ENCODE results near the gene PLEK2. TPM values are rescaled to one million over a fixed set of nuclear protein-coding genes. Genes with fewer than 3 reads are reported as not detected.
"Not testable (repeated sequence)": the region's sequence is repeated elsewhere in the genome, so short reads cannot be mapped to it uniquely, and the experiment has no call there.

The PLEK2 gene
- total RNA-seq, 4 donors from 2014 or later: 22.0 to 75.2 (median 58.6) TPM

DNA sequence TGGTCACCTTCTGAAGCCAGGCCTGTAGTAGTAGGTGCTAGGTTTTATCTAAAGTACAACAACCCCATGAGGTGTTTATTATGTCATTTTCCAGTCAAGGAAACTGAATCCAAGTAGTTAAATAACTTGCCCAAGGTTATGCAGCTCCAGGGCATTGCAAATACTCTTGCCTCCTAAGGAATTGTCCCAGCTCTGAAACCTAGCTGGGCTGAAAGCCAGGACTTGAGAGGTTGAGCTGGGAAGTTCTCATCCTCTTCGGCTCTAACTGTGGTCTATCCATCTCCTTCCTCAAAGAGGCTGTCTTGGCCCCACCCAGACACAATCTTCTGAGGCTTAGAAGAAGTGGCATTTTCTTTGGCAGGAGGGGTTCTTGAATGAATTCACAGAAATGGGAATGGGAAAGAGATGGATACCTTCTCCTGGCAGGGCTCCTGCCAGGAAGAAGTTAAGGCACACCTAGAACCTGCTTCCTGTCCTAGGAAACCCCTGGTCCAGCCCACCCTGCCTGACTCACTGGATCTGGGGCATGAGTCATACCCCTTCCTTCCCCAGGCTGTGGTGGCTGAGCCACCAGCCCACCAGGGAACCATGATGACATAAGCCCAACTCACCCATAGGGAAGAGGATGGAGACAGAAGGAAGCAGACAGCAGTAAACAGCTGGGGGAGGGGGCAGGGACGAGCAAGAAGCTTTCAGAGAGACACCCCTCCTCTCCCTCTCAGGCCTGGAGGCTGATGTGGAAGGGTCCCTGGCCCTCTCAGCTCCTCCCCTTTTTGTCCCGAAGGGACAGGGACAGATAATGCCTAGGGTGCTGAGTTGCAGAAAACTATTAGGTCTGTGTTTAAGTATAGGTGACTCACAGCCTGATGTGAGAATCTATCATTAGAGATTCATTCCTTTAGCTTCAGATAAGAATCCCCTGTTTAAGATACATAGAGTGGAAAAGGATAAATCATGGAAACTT is 2.1 kb upstream of the PLEK2 start:
- H3K9me3 ChIP-seq: no peaks in the 10 kb centered on the region
- no peak overlapping the region for H3K27ac ChIP-seq
- intact Hi-C loops (cut with DNase I): no loop called here
- no peak overlapping the region for H3K4me3 ChIP-seq (replicated peaks in 1 of 3)
- 34 to 42% methylated on average over 3 of the region's 3 CpGs for WGBS, 2 donors
- TF ChIP-seq POLR2A (IDR thresholded peaks at IDR 0.05): no peak
- TF ChIP-seq, protein P1, sequence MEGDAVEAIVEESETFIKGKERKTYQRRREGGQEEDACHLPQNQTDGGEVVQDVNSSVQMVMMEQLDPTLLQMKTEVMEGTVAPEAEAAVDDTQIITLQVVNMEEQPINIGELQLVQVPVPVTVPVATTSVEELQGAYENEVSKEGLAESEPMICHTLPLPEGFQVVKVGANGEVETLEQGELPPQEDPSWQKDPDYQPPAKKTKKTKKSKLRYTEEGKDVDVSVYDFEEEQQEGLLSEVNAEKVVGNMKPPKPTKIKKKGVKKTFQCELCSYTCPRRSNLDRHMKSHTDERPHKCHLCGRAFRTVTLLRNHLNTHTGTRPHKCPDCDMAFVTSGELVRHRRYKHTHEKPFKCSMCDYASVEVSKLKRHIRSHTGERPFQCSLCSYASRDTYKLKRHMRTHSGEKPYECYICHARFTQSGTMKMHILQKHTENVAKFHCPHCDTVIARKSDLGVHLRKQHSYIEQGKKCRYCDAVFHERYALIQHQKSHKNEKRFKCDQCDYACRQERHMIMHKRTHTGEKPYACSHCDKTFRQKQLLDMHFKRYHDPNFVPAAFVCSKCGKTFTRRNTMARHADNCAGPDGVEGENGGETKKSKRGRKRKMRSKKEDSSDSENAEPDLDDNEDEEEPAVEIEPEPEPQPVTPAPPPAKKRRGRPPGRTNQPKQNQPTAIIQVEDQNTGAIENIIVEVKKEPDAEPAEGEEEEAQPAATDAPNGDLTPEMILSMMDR (IDR thresholded peaks at IDR 0.05): no peak
- H3K27me3 ChIP-seq: no peaks in the 10 kb centered on the region
- no peaks in the 10 kb centered on the region for H3K36me3 ChIP-seq
- peak; percentile 39 to 50 for DNase-seq
- H3K4me1 ChIP-seq: peaks cover 0 to 5% of the 10 kb centered on the region in 2 donors

DNA sequence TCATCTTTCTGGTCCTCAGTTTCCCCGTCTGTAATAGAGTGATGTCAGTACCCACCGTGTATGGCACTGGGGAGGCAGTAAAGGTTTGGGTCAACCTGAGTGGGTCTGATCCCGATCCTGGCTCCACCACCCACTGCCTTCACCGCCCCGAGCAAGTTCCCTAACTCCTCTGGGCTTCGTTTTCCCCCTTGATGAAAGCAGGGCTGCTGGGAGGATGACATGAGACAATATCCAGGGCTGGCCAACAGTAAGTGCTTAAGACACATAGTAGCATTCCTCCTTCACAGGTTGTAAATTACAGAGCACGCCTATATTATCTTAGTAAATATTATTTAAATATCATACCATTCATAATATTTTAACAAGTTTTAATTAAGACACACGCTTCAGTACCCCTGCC is 595 bp downstream of the PLEK2 start:
- Histone ChIP-seq H3K36me3 (no peaks in the 10 kb centered on the region), H3K4me1 (peaks cover 0 to 5% of the 10 kb centered on the region in 2 donors), H3K27me3 (no peaks in the 10 kb centered on the region), H3K9me3 (no peaks in the 10 kb centered on the region), H3K4me3 (replicated peaks in 1 of 3) (peak overlapping the region in 2 of 3 donors; percentile 32 to 50), H3K27ac (peak overlapping the region; percentile 37 to 77 (median 73))
- intact Hi-C loops (cut with DNase I): no loop called here
- WGBS, 2 donors: 57 to 62% methylated on average over 8 of the region's 8 CpGs
- no peak for DNase-seq
- TF ChIP-seq, protein P1 (IDR thresholded peaks at IDR 0.05): no peak
- TF ChIP-seq POLR2A (IDR thresholded peaks at IDR 0.05): no peak

DNA sequence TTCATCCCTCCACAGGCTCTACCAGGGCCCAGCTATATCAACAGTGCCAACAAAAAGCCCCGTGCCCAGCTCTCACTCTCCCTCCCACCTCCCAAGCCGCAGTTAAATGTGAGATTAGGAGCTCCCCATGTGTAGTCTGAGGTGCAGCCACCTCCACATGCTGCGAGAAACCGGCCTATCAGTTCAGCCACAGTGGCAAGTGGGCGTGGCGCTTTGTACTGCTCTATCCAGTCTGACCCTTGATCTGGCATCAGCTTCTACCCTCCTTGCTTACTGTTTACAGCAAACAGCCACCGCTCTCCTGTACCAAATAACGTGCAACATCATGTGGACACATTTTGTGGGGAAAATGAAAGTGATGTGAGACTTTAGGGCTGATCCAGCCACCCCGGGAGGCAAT is 1.7 kb downstream of the PLEK2 start:
- Histone ChIP-seq H3K27ac (no peak overlapping the region), H3K9me3 (no peaks in the 10 kb centered on the region), H3K36me3 (no peaks in the 10 kb centered on the region), H3K27me3 (no peaks in the 10 kb centered on the region), H3K4me3 (replicated peaks in 1 of 3) (no peak overlapping the region), H3K4me1 (peaks cover 0 to 5% of the 10 kb centered on the region in 2 donors)
- intact Hi-C loops (cut with DNase I): no loop called here
- DNase-seq: peak in 1 of 2 donors; percentile 24
- 91% methylated on average over 9 of the region's 9 CpGs for WGBS, 2 donors
- TF ChIP-seq, protein P1 (IDR thresholded peaks at IDR 0.05): no peak

DNA sequence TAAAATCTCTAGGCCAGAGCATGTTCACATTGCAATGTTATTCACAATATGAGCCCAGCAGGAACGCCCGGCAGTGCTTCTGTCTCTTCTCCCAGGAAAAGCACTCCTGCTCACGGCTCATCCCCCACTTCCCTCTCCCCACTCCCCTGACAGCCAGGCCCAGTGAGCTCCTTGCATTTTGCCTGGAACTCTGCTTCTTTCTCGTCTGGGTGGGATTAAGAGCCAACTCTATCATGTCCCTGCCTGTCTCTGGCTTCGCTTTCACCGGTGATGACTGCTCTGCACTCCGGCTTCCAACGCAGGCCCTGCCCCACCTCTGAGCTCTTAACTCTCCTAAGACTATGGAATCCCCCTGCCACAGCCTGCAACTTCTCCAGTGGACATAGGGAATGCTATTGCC is 2.5 kb downstream of the PLEK2 start:
- Histone ChIP-seq H3K9me3 (no peaks in the 10 kb centered on the region), H3K4me3 (replicated peaks in 1 of 3) (no peak overlapping the region), H3K27ac (no peak overlapping the region), H3K27me3 (no peaks in the 10 kb centered on the region), H3K4me1 (peaks cover 0 to 5% of the 10 kb centered on the region in 2 donors), H3K36me3 (no peaks in the 10 kb centered on the region)
- no peak for DNase-seq
- TF ChIP-seq POLR2A (IDR thresholded peaks at IDR 0.05): no peak
- intact Hi-C loops (cut with DNase I): no loop called here
- 71 to 76% methylated on average over 8 of the region's 8 CpGs for WGBS, 2 donors

DNA sequence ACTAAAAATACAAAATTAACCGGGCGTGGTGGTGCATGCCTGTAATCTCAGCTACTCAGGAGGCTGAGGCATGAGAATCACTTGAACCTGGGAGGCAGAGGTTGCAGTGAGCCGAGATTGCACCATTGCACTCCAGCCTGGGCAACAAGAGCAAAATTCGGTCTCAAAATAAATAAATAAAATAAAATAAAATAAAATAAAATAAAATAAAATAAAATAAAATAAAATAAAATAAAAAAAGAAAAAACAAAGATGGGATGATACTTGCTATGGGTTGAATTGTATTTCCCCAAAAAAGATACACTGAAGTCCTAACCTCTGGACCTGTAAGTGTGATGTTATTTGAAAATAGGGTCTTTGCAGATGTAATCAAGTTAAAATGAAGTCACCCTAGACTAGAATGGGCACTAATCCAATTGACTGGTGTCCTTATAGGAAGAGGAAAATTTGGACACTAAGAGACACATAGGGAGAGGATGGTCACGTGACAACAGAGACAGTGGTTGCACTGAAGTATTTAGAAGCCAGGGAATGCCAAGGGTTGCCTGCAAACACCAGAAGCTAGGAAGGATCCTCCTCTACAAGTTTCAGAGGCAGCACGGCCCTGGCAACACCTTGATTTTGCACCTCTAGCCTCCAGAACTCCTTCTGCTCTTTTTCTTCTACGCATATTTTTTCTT is 3.7 kb downstream of the PLEK2 start:
- intact Hi-C loops (cut with DNase I); H3K4me3 ChIP-seq (replicated peaks in 1 of 3); H3K27me3 ChIP-seq; H3K9me3 ChIP-seq; H3K4me1 ChIP-seq; H3K36me3 ChIP-seq; DNase-seq; H3K27ac ChIP-seq: not testable (repeated sequence)
- WGBS, 2 donors: 90 to 91% methylated on average over 7 of the region's 7 CpGs

DNA sequence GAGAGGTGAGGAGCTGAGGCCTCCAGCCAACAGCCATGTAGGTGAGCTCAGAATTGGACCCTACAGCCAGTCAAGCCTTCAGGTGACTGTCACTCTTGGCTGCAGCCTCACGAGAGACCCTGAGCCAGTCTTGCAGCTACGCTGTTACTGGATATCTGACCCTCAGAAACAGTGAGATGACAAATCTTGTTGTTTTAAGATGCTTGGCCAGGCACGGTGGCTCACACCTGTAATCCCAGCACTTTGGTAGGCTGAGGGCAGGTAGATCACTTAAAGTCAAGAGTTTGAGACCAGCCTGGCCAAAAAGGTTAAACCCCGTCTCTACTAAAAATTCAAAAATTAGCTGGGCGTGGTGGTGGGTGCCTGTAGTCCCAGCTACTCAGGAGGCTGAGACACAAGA is 6.2 kb downstream of the PLEK2 start:
- no peaks in the 10 kb centered on the region for H3K4me1 ChIP-seq
- intact Hi-C loops (cut with DNase I): no loop called here
- no peaks in the 10 kb centered on the region for H3K9me3 ChIP-seq
- DNase-seq: no peak
- TF ChIP-seq POLR2A (IDR thresholded peaks at IDR 0.05): no peak
- TF ChIP-seq, protein P1 (IDR thresholded peaks at IDR 0.05): no peak
- no peak overlapping the region for H3K27ac ChIP-seq
- no peaks in the 10 kb centered on the region for H3K36me3 ChIP-seq
- no peaks in the 10 kb centered on the region for H3K27me3 ChIP-seq
- WGBS, 2 donors: 86 to 88% methylated on average over 5 of the region's 5 CpGs
- H3K4me3 ChIP-seq (replicated peaks in 1 of 3): no peak overlapping the region
